K562 (cell line): Measurements from ENCODE around the gene FSTL4. TPM values are rescaled to one million over a fixed set of nuclear protein-coding genes. Genes with fewer than 3 reads are reported as not detected.
"Not testable (repeated sequence)": the region's sequence is repeated elsewhere in the genome, so short reads cannot be mapped to it uniquely, and the experiment has no call there.

Source experiments
- ATAC-seq: fragments of 200-7000 bp; cut with Tn5 transposase; 3 replicates; pipeline ENCODE4 v1.9.1; 2020; ENCODE audit warnings: moderate library complexity
- BruUV-seq: library from RNA; stranded (reverse); fragments of 400-500 nt; replicated peaks from 2 replicates; lab custom pipeline; 2021; lab: Mats Ljungman, UMichigan
- CTCF ChIA-PET: fragments of 300-600 bp; formaldehyde crosslinking; extraction: SDS; loops from one replicate; lab custom pipeline; 2021; ENCODE audit warnings: low intra/inter-chr PET ratio; lab: Yijun Ruan, JAX
- POLR2A ChIA-PET: fragments of 300-600, 350-650 bp; sonication (Branson Sonifier 250); formaldehyde crosslinking; extraction: SDS; loops from one replicate; lab custom pipeline; 2021; ENCODE audit warnings: antibody characterized with exemption, inconsistent platforms; lab: Yijun Ruan, JAX
- DNase-seq, 4 experiments: peaks; one replicate each; pipeline versions ENCODE4 v3.0.0 to v3.0.0-alpha.2; 2011 to 2018; ENCODE audit warnings: low spot score in 3 of 4, mixed read lengths in 3 of 4; ENCODE audit errors: extremely low read depth in 1 of 4
- FAIRE-seq: peaks from 2 replicates; lab custom pipeline; 2011; peaks lifted over from hg19 to GRCh38; lab: Jason Lieb, UNC
- H2AFZ ChIP-seq: 2 replicates; pipeline ENCODE4 v1.6.0; 2011; ENCODE audit warnings: low read depth, low read length, control low read depth, inconsistent platforms
- H3K27ac ChIP-seq: fragments of 200-600 bp; 3 replicates; pipeline ENCODE4 v1.8.0; 2011; ENCODE audit warnings: low read depth, mild to moderate bottlenecking, control low read depth, inconsistent platforms, low read length, moderate library complexity, mixed read lengths; ENCODE audit errors: extremely low read depth
- H3K27me3 ChIP-seq, 2 experiments: fragments of 300-600 bp in 1 of 2; 2 replicates in 1 of 2; 3 replicates in 1 of 2; pipeline versions ENCODE4 v1.6.0 to v1.8.0; 2011; ENCODE audit warnings: inconsistent platforms in 2 of 2, low read length in 2 of 2, mild to moderate bottlenecking in 1 of 2, mixed read lengths in 1 of 2, moderate library complexity in 1 of 2; ENCODE audit not compliant: control insufficient read depth in 2 of 2, insufficient read depth in 2 of 2
- H3K36me3 ChIP-seq: fragments of 300-600 bp; 3 replicates; pipeline ENCODE4 v1.8.0; 2011; ENCODE audit warnings: mild to moderate bottlenecking, low read length, inconsistent platforms; ENCODE audit not compliant: control insufficient read depth, insufficient read depth
- H3K4me1 ChIP-seq, 2 experiments: fragments of 200-600 bp in 1 of 2; replicated peaks in 1 of 2; 2 replicates in 1 of 2; 3 replicates in 1 of 2; pipeline versions ENCODE4 v1.5.1 to v1.8.0; 2011; ENCODE audit warnings: inconsistent platforms in 2 of 2, low read length in 2 of 2, mild to moderate bottlenecking in 1 of 2, mixed read lengths in 1 of 2, moderate library complexity in 1 of 2; ENCODE audit not compliant: control insufficient read depth in 2 of 2, insufficient read depth in 2 of 2
- H3K4me2 ChIP-seq: 2 replicates; pipeline ENCODE4 v1.6.1; 2011; ENCODE audit warnings: low read length, control low read depth, inconsistent platforms, mixed read lengths; ENCODE audit not compliant: insufficient read depth
- H3K4me3 ChIP-seq: fragments of 200-600 bp; sonication (generic), shearing (Covaris generic); 2 replicates; pipeline ENCODE4 v1.5.1; 2016; ENCODE audit warnings: control low read depth, inconsistent platforms
- H3K79me2 ChIP-seq: fragments of 200-600 bp; 3 replicates; pipeline ENCODE4 v1.8.0; 2011; ENCODE audit warnings: low read length, inconsistent platforms; ENCODE audit not compliant: control insufficient read depth, insufficient read depth
- H3K9ac ChIP-seq, 2 experiments: 2 replicates each; pipeline versions ENCODE4 v1.6.0 to v1.6.1; 2011; ENCODE audit warnings: low read depth in 2 of 2, low read length in 2 of 2, control low read depth in 1 of 2, inconsistent platforms in 1 of 2, mild to moderate bottlenecking in 1 of 2, mixed read lengths in 1 of 2; ENCODE audit not compliant: insufficient read depth in 1 of 2
- H3K9me1 ChIP-seq: one replicate; pipeline ENCODE4 v1.6.0; 2011; ENCODE audit warnings: inconsistent platforms, mild to moderate bottlenecking, low read length, moderate library complexity; ENCODE audit not compliant: control insufficient read depth, insufficient read depth
- H3K9me3 ChIP-seq: replicated peaks from 2 replicates; pipeline ENCODE4 v1.5.1; 2011; ENCODE audit warnings: low read depth, low read length, inconsistent platforms; ENCODE audit not compliant: control insufficient read depth, insufficient read depth
- H4K20me1 ChIP-seq: replicated peaks from 2 replicates; pipeline ENCODE4 v1.6.1; 2011; ENCODE audit warnings: low read length, inconsistent platforms, mixed read lengths; ENCODE audit not compliant: control insufficient read depth, insufficient read depth
- WGBS: fragments of 100-300 bp; shearing (Covaris generic); methylation state at CpG from one replicate; pipeline ENCODE4 v1.1.6; 2016; ENCODE audit warnings: low coverage, mixed read lengths; ENCODE audit not compliant: insufficient coverage; ENCODE audit errors: missing lambda C conversion rate; 5-methylcytosine and 5-hydroxymethylcytosine counted together
- in situ Hi-C: fragments of 300-500 bp; cut with MboI; formaldehyde crosslinking; loops from 4 replicates; pipeline ENCODE4 v1.15.0; 2018; ENCODE audit warnings: inconsistent platforms, mixed read lengths
- intact Hi-C: fragments of 100-400 bp; cut with micrococcal nuclease; formaldehyde crosslinking; loops from 2 replicates; pipeline ENCODE4 v1.14.2; 2022
- polyA plus RNA-seq, 8 experiments: library from polyadenylated mRNA; depleted of rRNA in 4 of 8; stranded (reverse) in 5 of 8; unstranded in 3 of 8; fragments of >200 nt; fragmentation: Nextera tagmentation in 2 of 8; fragmentation: Illumina TruSeq in 1 of 8; extraction: Ambion mirVana in 2 of 8; extraction: Trizol in 1 of 8; gene quantifications; 2 replicates each; pipeline versions ENCODE4 v1.2.1 to v1.2.3, GENCODE V29; 2011 to 2014; ENCODE audit warnings: inconsistent platforms in 1 of 8, missing spikeins in 1 of 8
- total RNA-seq, 7 experiments: library from RNA; depleted of rRNA in 6 of 7; stranded (reverse); fragments of >200 nt in 6 of 7; fragmentation: Illumina TruSeq in 2 of 7; extraction: Trizol in 2 of 7; gene quantifications; 2 replicates each; pipeline versions ENCODE4 v1.2.1 to v1.2.3, GENCODE V29; 2011 to 2021; ENCODE audit warnings: low replicate concordance in 1 of 7

The FSTL4 gene
- total and polyA plus RNA-seq, 9 of the 15 experiments (the other 6 are each of a cell fraction or from before 2014, with no cell fraction given) = 0.08 to 0.18 (median 0.10) TPM; not detected in 5

DNA sequence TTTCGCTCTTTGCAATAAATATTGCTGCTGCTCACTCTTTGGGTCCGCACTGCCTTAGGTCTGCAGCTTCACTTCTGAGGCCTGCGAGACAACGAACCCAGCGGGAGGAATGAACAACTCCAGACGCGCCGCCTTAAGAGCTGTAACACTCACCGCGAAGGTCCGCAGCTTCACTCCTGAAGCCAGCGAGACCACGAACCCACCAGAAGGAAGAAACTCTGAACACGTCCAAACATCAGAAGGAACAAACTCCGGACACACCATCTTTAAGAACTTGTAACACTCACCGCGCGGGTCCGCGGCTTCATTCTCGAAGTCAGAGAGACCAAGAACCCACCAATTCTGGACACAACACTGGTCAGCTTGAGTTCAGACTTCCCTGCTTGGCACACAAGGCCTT is 217.1 kb downstream of the FSTL4 start:
- ATAC-seq, H3K4me1 ChIP-seq, in situ Hi-C loops, POLR2A ChIA-PET, CTCF ChIA-PET, intact Hi-C loops, H3K36me3 ChIP-seq, H3K79me2 ChIP-seq, H3K9ac ChIP-seq, FAIRE-seq, H3K9me1 ChIP-seq, H3K27ac ChIP-seq, H3K9me3 ChIP-seq, H4K20me1 ChIP-seq, DNase-seq, BruUV-seq, H3K4me3 ChIP-seq, H2AFZ ChIP-seq, H3K4me2 ChIP-seq: not testable (repeated sequence)
- peaks cover 0 to 49% of the 10 kb centered on the region in 2 experiments; a peak in 3 of 5 replicates for H3K27me3 ChIP-seq
- 12% methylated on average over 9 of the region's 21 CpGs for WGBS

DNA sequence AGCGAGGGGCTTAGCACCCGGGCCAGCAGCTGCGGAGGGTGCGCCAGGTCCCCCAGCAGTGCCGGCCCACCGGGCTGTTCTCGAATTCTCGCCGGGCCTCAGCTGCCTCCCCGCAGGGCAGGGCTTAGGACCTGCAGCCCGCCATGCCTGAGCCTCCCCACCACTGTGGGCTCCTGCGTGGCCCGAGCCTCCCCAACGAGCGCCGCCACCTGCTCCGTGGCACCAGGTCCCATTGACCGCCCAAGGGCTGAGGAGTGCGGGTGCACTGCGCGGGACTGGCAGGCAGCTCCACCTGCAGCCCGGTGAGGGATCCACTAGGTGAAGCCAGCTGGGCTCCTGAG is 217.9 kb downstream of the FSTL4 start:
- in situ Hi-C loops, H4K20me1 ChIP-seq, H3K4me1 ChIP-seq, H2AFZ ChIP-seq, H3K27ac ChIP-seq, H3K9ac ChIP-seq, BruUV-seq, CTCF ChIA-PET, H3K9me1 ChIP-seq, H3K79me2 ChIP-seq, H3K9me3 ChIP-seq, H3K4me2 ChIP-seq, H3K4me3 ChIP-seq, ATAC-seq, FAIRE-seq, H3K36me3 ChIP-seq, intact Hi-C loops, DNase-seq: not testable (repeated sequence)
- POLR2A ChIA-PET = interaction anchor here (0.9 kb wide), 1 partner anchor 16 kb away, joined by 4 read pairs; no protein-coding TSS in a partner anchor
- peaks cover 2 to 43% of the 10 kb centered on the region in 2 experiments; a peak in 3 of 5 replicates for H3K27me3 ChIP-seq
- 29% methylated on average over 22 of the region's 22 CpGs for WGBS
